OCI-LY1 (cell line): ENCODE data around the gene MCF2L2.

Source experiments
- CTCF ChIP-seq: fragments of 200-600 bp; sonication (generic), shearing (Covaris generic); IDR thresholded peaks from 2 replicates; pipeline ENCODE4 v1.5.1; 2017; ENCODE audit warnings: mild to moderate bottlenecking, antibody characterized with exemption, low read length, moderate library complexity, mixed read lengths
- EZH2 ChIP-seq: fragments of 200-600 bp; sonication (generic), shearing (Covaris generic); IDR thresholded peaks from 2 replicates; pipeline ENCODE4 v1.8.0; 2017; ENCODE audit warnings: borderline replicate concordance, mixed run types, mild to moderate bottlenecking, antibody characterized with exemption, low read length, moderate library complexity, mixed read lengths

GRCh38 chr3:183229178-183229577 is 199.2 kb downstream of the MCF2L2 start:
- no peak for TF ChIP-seq CTCF
- no peak for TF ChIP-seq EZH2
